HG02884 (cell line): ENCODE results near the gene CFL1.
A peak's percentile ranks its signal among the peaks of the same experiment; 100 is the strongest.
"Not testable (repeated sequence)": the region's sequence is repeated elsewhere in the genome, so short reads cannot be mapped to it uniquely, and the experiment has no call there.

Experiments used
- ATAC-seq: cut with Tn5 transposase; IDR thresholded peaks from one replicate; pipeline ENCODE4 v1.9.1; 2021; ENCODE audit warnings: mild to moderate bottlenecking, moderate library complexity; ENCODE audit not compliant: unreplicated experiment

The CFL1 gene

GRCh38 chr11:65859812-65860277 lies 1.9 kb upstream of the CFL1 start:
- no peak for ATAC-seq

GRCh38 chr11:65859095-65859811 lies 1.3 kb upstream of the CFL1 start:
- peak; percentile 48 for ATAC-seq

GRCh38 chr11:65858681-65859087 lies 704 bp upstream of the CFL1 start:
- ATAC-seq: no peak

GRCh38 chr11:65857500-65857852 lies 504 bp downstream of the CFL1 start:
- no peak for ATAC-seq

- no peak for ATAC-seq
These were observed 1.1 kb downstream of the CFL1 start for GRCh38 chr11:65856689-65857499.

- no peak for ATAC-seq
These were observed 2.0 kb downstream of the CFL1 start for GRCh38 chr11:65855927-65856363.

- ATAC-seq: no peak
These were observed 2.8 kb downstream of the CFL1 start for GRCh38 chr11:65854852-65855837.

- no peak for ATAC-seq
These were observed 3.8 kb downstream of the CFL1 start for GRCh38 chr11:65854161-65854592.

GRCh38 chr11:65853246-65853979 lies 4.6 kb downstream of the CFL1 start:
- ATAC-seq: no peak

GRCh38 chr11:65852508-65853245 lies 5.3 kb downstream of the CFL1 start:
- ATAC-seq: no peak

- no peak for ATAC-seq
These were observed 6.0 kb downstream of the CFL1 start for GRCh38 chr11:65851811-65852507.

GRCh38 chr11:65851083-65851579 lies 6.8 kb downstream of the CFL1 start:
- ATAC-seq: no peak

GRCh38 chr11:65850217-65851082 lies 7.5 kb downstream of the CFL1 start:
- ATAC-seq: no peak

GRCh38 chr11:65849771-65850216 lies 8.2 kb downstream of the CFL1 start:
- ATAC-seq: no peak

- no peak for ATAC-seq
These were observed 8.6 kb downstream of the CFL1 start for GRCh38 chr11:65849366-65849765.

GRCh38 chr11:65848693-65849092 lies 9.3 kb downstream of the CFL1 start:
- not testable (repeated sequence) for ATAC-seq

GRCh38 chr11:65847746-65848145 lies 10.2 kb downstream of the CFL1 start:
- ATAC-seq: no peak
